Neural cell (in vitro differentiated cells): ENCODE measurements around the gene OPN1SW. TPM values are rescaled to one million over a fixed set of nuclear protein-coding genes. Genes with fewer than 3 reads are reported as not detected.

Source experiments
- H2AFZ ChIP-seq: fragments of 200-600, 300-800 bp; sonication (generic), shearing (Covaris generic); 2 replicates; pipeline ENCODE4 v1.6.0; 2014; ENCODE audit warnings: low read depth, mild to moderate bottlenecking, antibody characterized with exemption, low read length, moderate library complexity
- H3F3A ChIP-seq: fragments of 200-600 bp; shearing (Covaris generic); 2 replicates; pipeline ENCODE4 v1.6.1; 2016; ENCODE audit warnings: mild to moderate bottlenecking, moderate library complexity, mixed read lengths, antibody characterized with exemption, low read length; ENCODE audit not compliant: insufficient read depth, poor library complexity, severe bottlenecking
- H3K27ac ChIP-seq: fragments of 200-600, 300-800 bp; sonication (generic), shearing (Covaris generic); 2 replicates; pipeline ENCODE4 v1.5.1; 2014; ENCODE audit warnings: mild to moderate bottlenecking, low read length, moderate library complexity
- H3K27me3 ChIP-seq: fragments of 300-800, 200-600 bp; sonication (generic), shearing (Covaris generic); 2 replicates; pipeline ENCODE4 v1.6.0; 2014; ENCODE audit warnings: mild to moderate bottlenecking, low read depth, low read length, moderate library complexity; ENCODE audit not compliant: insufficient read depth
- H3K36me3 ChIP-seq: fragments of 300-800, 200-600 bp; sonication (generic), shearing (Covaris generic); 2 replicates; pipeline ENCODE4 v1.5.1; 2014; ENCODE audit warnings: mild to moderate bottlenecking, antibody characterized with exemption, low read length, moderate library complexity; ENCODE audit not compliant: insufficient read depth
- H3K4me2 ChIP-seq: fragments of 300-800, 200-600 bp; sonication (generic), shearing (Covaris generic); 2 replicates; pipeline ENCODE4 v1.6.0; 2014; ENCODE audit warnings: mild to moderate bottlenecking, low read length
- H3K4me3 ChIP-seq: fragments of 300-800, 200-600 bp; sonication (generic), shearing (Covaris generic); 2 replicates; pipeline ENCODE4 v1.5.1; 2014; ENCODE audit warnings: mild to moderate bottlenecking, low read length, moderate library complexity
- H3K79me2 ChIP-seq: fragments of 200-600 bp; shearing (Covaris generic); replicated peaks from 2 replicates; pipeline ENCODE4 v1.6.0; 2014; ENCODE audit warnings: mild to moderate bottlenecking, low read length, moderate library complexity; ENCODE audit not compliant: insufficient read depth
- H3K9ac ChIP-seq: fragments of 300-800, 200-600 bp; sonication (generic), shearing (Covaris generic); 2 replicates; pipeline ENCODE4 v1.6.1; 2016; ENCODE audit warnings: mild to moderate bottlenecking, low read length, mixed read lengths
- H3K9me2 ChIP-seq: fragments of 200-600 bp; shearing (Covaris generic); 2 replicates; pipeline ENCODE4 v1.6.1; 2016; ENCODE audit warnings: mild to moderate bottlenecking, low read length, mixed read lengths; ENCODE audit not compliant: insufficient read depth
- H3K9me3 ChIP-seq: fragments of 200-600, 300-800 bp; sonication (generic), shearing (Covaris generic); 2 replicates; pipeline ENCODE4 v1.6.1; 2016; ENCODE audit warnings: mild to moderate bottlenecking, mixed run types, low read length, moderate library complexity, mixed read lengths
- H4K20me1 ChIP-seq: fragments of 200-600 bp; shearing (Covaris generic); 2 replicates; pipeline ENCODE4 v1.6.1; 2016; ENCODE audit warnings: mild to moderate bottlenecking, mixed run types; ENCODE audit not compliant: insufficient read depth
- EP300 ChIP-seq: fragments of 450-650 bp; conservative IDR thresholded peaks from 2 replicates; pipeline ENCODE4 v1.6.1; 2014; ENCODE audit warnings: antibody characterized with exemption, mild to moderate bottlenecking, moderate library complexity; ENCODE audit not compliant: poor library complexity, severe bottlenecking
- EZH2 ChIP-seq: fragments of 200-600, 300-800 bp; shearing (Covaris generic), sonication (generic); IDR thresholded peaks from 2 replicates; pipeline ENCODE4 v1.6.1; 2014; ENCODE audit warnings: antibody characterized with exemption, low read length, borderline replicate concordance, mild to moderate bottlenecking; ENCODE audit not compliant: insufficient read depth, poor library complexity, severe bottlenecking
- MXI1 ChIP-seq: fragments of 450-650 bp; conservative IDR thresholded peaks from 2 replicates; pipeline ENCODE4 v1.6.1; 2014; ENCODE audit warnings: antibody characterized with exemption, mild to moderate bottlenecking; ENCODE audit not compliant: poor library complexity, severe bottlenecking
- POLR2AphosphoS5 ChIP-seq: IDR thresholded peaks from 2 replicates; pipeline ENCODE4 v1.6.1; 2012
- RAD21 ChIP-seq: fragments of 450-650 bp; conservative IDR thresholded peaks from 2 replicates; pipeline ENCODE4 v1.6.1; 2014; ENCODE audit warnings: antibody characterized with exemption, mild to moderate bottlenecking, moderate library complexity
- SMC3 ChIP-seq: fragments of 450-650 bp; conservative IDR thresholded peaks from 2 replicates; pipeline ENCODE4 v1.6.1; 2014; ENCODE audit warnings: antibody characterized with exemption, mild to moderate bottlenecking, moderate library complexity; ENCODE audit not compliant: poor library complexity
- TAF1 ChIP-seq: IDR thresholded peaks from 2 replicates; pipeline ENCODE4 v1.6.1; 2012; ENCODE audit warnings: low read depth
- polyA plus RNA-seq: library from polyadenylated mRNA; depleted of rRNA; stranded (reverse); fragments of >200 nt; gene quantifications from 2 replicates; pipeline ENCODE4 v1.2.3, GENCODE V29; 2014
- small RNA-seq, 3 experiments: library from RNA; depleted of rRNA; stranded (forward); fragments of <200 nt; gene quantifications; one replicate each; pipeline ENCODE3, GENCODE V24; 2012
- TF ChIP-seq, protein P1 (sequence below): IDR thresholded peaks from 2 replicates; pipeline ENCODE4 v1.6.1; 2012; ENCODE audit warnings: borderline replicate concordance
- TF ChIP-seq, protein P2 (sequence below): fragments of 450-650 bp; IDR thresholded peaks from 2 replicates; pipeline ENCODE4 v1.5.1; 2014; ENCODE audit warnings: antibody characterized with exemption, mild to moderate bottlenecking, moderate library complexity; ENCODE audit not compliant: poor library complexity, severe bottlenecking

Gene OPN1SW
- polyA plus RNA-seq, 1 donor from 2014 or later: 1.2 TPM

DNA sequence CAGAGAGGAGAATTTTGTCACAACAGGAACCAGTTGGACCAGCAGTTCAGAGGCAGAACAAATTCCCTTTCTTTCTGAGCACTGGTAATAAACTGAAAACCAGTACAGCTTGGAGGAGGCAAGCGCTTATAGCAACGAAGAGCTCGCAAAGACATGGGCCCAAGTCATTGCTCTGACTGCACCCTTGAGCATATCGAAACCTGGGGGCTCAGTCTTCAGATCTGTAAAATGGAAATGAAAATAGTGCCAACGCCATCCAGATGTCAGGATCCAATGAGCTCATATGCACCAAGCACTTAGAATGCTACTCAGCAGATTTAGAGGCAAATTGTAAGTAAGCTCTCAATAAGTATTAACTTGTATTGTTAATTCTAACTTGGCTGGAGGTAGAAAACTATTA, 50.9 kb downstream of the OPN1SW start:
- Histone ChIP-seq H3K9me2 (no peaks in the 10 kb centered on the region), H3K9ac (no peak overlapping the region), H3K9me3 (no peaks in the 10 kb centered on the region), H3K36me3 (no peaks in the 10 kb centered on the region), H3K27me3 (no peaks in the 10 kb centered on the region), H3K79me2 (no peaks in the 10 kb centered on the region), H2AFZ (no peak overlapping the region), H3F3A (no peaks in the 10 kb centered on the region), H3K27ac (peak overlapping the region; percentile 96), H4K20me1 (no peaks in the 10 kb centered on the region), H3K4me2 (no peak overlapping the region), H3K4me3 (no peak overlapping the region)
- TF ChIP-seq, protein P1, sequence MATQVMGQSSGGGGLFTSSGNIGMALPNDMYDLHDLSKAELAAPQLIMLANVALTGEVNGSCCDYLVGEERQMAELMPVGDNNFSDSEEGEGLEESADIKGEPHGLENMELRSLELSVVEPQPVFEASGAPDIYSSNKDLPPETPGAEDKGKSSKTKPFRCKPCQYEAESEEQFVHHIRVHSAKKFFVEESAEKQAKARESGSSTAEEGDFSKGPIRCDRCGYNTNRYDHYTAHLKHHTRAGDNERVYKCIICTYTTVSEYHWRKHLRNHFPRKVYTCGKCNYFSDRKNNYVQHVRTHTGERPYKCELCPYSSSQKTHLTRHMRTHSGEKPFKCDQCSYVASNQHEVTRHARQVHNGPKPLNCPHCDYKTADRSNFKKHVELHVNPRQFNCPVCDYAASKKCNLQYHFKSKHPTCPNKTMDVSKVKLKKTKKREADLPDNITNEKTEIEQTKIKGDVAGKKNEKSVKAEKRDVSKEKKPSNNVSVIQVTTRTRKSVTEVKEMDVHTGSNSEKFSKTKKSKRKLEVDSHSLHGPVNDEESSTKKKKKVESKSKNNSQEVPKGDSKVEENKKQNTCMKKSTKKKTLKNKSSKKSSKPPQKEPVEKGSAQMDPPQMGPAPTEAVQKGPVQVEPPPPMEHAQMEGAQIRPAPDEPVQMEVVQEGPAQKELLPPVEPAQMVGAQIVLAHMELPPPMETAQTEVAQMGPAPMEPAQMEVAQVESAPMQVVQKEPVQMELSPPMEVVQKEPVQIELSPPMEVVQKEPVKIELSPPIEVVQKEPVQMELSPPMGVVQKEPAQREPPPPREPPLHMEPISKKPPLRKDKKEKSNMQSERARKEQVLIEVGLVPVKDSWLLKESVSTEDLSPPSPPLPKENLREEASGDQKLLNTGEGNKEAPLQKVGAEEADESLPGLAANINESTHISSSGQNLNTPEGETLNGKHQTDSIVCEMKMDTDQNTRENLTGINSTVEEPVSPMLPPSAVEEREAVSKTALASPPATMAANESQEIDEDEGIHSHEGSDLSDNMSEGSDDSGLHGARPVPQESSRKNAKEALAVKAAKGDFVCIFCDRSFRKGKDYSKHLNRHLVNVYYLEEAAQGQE: no peak
- TF ChIP-seq EP300: no peak
- TF ChIP-seq MXI1: no peak
- no peak for TF ChIP-seq POLR2AphosphoS5
- no peak for TF ChIP-seq RAD21
- TF ChIP-seq SMC3: no peak
- TF ChIP-seq EZH2: no peak
- no peak for TF ChIP-seq TAF1
- TF ChIP-seq, protein P2, sequence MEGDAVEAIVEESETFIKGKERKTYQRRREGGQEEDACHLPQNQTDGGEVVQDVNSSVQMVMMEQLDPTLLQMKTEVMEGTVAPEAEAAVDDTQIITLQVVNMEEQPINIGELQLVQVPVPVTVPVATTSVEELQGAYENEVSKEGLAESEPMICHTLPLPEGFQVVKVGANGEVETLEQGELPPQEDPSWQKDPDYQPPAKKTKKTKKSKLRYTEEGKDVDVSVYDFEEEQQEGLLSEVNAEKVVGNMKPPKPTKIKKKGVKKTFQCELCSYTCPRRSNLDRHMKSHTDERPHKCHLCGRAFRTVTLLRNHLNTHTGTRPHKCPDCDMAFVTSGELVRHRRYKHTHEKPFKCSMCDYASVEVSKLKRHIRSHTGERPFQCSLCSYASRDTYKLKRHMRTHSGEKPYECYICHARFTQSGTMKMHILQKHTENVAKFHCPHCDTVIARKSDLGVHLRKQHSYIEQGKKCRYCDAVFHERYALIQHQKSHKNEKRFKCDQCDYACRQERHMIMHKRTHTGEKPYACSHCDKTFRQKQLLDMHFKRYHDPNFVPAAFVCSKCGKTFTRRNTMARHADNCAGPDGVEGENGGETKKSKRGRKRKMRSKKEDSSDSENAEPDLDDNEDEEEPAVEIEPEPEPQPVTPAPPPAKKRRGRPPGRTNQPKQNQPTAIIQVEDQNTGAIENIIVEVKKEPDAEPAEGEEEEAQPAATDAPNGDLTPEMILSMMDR: no peak

Small RNAs within 50 kb of the gene (small RNA-seq; reads per million reads assigned to genes)
- 0 to 0.03 (median 0) reads per million in 3 experiments for gene RN7SL81P

Other genes with a start within 250 kb of the OPN1SW start
- 1.7 and 2.8 TPM in 2 replicates for gene GARIN1A, start 103.5 kb downstream of the OPN1SW start, polyA plus RNA-seq
- gene CALU, start 36.4 kb downstream of the OPN1SW start, polyA plus RNA-seq: 31.8 and 38.1 TPM in 2 replicates
- gene CCDC136, start 16.2 kb upstream of the OPN1SW start, polyA plus RNA-seq: 41.3 and 42.5 TPM in 2 replicates
- 0.36 and 0.60 TPM in 2 replicates for gene FLNC, start 54.6 kb upstream of the OPN1SW start, polyA plus RNA-seq
- gene ATP6V1F, start 87.1 kb upstream of the OPN1SW start, polyA plus RNA-seq: 228 and 246 TPM in 2 replicates
- 0.31 and 0.54 TPM in 2 replicates for gene KCP, start 134.9 kb upstream of the OPN1SW start, polyA plus RNA-seq
- gene IRF5, start 162.1 kb upstream of the OPN1SW start, polyA plus RNA-seq: not detected in 2 replicates